Measurements from ENCODE around the gene ZBTB47.

Gene ZBTB47

GRCh38 chr3:42656680-42657610 lies 3.4 kb downstream of the ZBTB47 start:
- DNase-seq = no peak
- CTCF ChIA-PET = no interaction called here
- Mint-ChIP-seq H3K27ac (no peak overlapping the region), H3K9me3 (no peaks in the 10 kb centered on the region), H3K36me3 (no peaks in the 10 kb centered on the region), H3K4me1 (peaks cover 21% of the 10 kb centered on the region), H3K27me3 (peaks cover 31% of the 10 kb centered on the region), H3K4me3 (no peak overlapping the region)

DNA sequence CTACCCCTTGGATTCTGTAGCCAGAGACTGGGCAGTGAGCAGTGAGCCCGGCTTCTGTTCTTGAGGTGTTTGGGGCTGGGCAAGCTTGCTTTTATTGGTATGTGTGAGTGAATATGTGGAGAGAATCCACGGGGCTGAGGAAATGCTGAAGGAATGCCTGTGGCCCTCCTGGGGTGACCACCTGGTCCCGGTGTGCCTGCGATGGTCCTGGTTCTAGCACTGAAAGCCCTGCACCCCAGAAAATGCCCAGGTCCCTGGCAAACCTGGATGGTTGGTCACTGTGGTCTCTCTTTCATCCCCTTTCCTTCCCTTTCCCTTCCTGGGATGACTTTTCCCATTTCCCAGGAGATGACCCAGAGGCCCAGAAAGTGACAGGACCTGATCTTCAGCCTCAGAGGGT lies 4.2 kb downstream of the ZBTB47 start:
- Mint-ChIP-seq H3K27ac (no peak overlapping the region), H3K4me1 (peaks cover 13% of the 10 kb centered on the region), H3K4me3 (no peak overlapping the region), H3K9me3 (no peaks in the 10 kb centered on the region), H3K36me3 (no peaks in the 10 kb centered on the region), H3K27me3 (peaks cover 27% of the 10 kb centered on the region)
- no peak for DNase-seq
- CTCF ChIA-PET = no interaction called here

DNA sequence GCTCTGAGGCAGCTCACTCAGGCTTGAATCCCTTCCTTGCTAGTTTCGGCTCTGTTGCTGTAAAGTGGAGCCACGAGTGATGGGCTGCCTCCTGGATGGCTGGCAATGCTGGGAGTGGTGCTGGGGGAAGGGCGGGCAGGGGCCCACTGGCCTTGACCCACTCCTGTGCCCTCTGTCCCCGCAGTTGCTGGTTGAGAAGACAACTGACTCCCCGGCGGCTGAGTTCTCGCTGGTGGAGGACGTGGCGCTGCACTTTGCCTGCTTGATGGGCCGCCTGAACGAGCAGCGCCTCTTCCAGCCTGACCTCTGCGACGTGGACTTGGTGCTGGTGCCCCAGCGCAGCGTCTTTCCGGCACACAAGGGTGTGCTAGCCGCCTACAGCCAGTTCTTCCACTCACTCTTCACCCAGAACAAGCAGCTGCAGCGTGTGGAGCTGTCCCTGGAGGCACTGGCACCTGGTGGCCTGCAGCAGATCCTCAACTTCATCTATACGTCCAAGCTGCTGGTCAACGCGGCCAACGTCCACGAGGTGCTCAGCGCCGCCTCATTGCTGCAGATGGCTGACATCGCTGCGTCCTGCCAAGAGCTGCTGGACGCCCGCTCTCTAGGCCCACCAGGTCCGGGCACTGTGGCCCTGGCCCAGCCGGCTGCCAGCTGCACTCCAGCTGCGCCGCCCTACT lies 4.7 kb downstream of the ZBTB47 start:
- H3K4me3 Mint-ChIP-seq = no peak overlapping the region
- no peaks in the 10 kb centered on the region for H3K9me3 Mint-ChIP-seq
- peaks cover 21% of the 10 kb centered on the region for H3K27me3 Mint-ChIP-seq
- DNase-seq = no peak
- H3K4me1 Mint-ChIP-seq = peaks cover 8% of the 10 kb centered on the region
- H3K27ac Mint-ChIP-seq = no peak overlapping the region
- CTCF ChIA-PET = no interaction called here
- no peaks in the 10 kb centered on the region for H3K36me3 Mint-ChIP-seq

- CTCF ChIA-PET = no interaction called here
- H3K36me3 Mint-ChIP-seq = no peaks in the 10 kb centered on the region
Observed at GRCh38 chr3:42658771-42659390, 5.4 kb downstream of the ZBTB47 start.

DNA sequence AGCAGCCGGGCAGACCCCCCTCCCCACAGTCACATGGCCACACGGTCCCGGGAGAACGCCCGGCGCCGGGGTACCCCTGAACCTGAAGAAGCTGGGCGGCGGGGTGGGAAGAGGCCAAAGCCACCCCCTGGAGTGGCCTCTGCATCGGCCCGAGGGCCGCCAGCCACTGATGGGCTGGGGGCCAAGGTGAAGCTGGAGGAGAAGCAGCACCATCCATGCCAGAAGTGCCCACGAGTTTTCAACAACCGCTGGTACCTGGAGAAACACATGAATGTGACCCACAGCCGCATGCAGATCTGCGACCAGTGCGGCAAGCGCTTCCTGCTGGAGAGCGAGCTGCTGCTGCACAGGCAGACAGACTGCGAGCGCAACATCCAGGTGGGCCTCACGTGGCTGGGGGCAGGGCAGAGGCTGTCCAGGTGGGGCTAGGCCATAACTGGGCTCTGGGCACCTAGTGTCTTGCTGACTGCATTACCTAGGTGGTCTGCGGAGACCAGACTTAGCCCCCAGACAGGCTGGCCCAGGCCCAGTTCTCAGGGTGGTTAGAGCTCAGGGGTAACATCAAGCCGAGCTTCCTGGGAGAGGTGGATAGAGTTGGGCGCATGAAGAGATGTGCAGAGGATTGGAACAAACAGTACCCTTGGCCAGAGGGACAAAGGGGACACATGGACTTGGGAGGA lies 6.1 kb downstream of the ZBTB47 start:
- Mint-ChIP-seq H3K9me3 (no peaks in the 10 kb centered on the region), H3K27ac (no peak overlapping the region), H3K4me1 (no peaks in the 10 kb centered on the region), H3K36me3 (no peaks in the 10 kb centered on the region), H3K27me3 (peaks cover 12% of the 10 kb centered on the region), H3K4me3 (no peak overlapping the region)
- no peak for DNase-seq
- CTCF ChIA-PET = no interaction called here

More at GRCh38 chr3:42658771-42659390, 5.4 kb downstream of the ZBTB47 start:
- no peaks in the 10 kb centered on the region for H3K9me3 Mint-ChIP-seq
- no peak overlapping the region for H3K27ac Mint-ChIP-seq
- peaks cover 1% of the 10 kb centered on the region for H3K4me1 Mint-ChIP-seq
- H3K27me3 Mint-ChIP-seq = peaks cover 15% of the 10 kb centered on the region
- no peak overlapping the region for H3K4me3 Mint-ChIP-seq
- DNase-seq = no peak

DNA sequence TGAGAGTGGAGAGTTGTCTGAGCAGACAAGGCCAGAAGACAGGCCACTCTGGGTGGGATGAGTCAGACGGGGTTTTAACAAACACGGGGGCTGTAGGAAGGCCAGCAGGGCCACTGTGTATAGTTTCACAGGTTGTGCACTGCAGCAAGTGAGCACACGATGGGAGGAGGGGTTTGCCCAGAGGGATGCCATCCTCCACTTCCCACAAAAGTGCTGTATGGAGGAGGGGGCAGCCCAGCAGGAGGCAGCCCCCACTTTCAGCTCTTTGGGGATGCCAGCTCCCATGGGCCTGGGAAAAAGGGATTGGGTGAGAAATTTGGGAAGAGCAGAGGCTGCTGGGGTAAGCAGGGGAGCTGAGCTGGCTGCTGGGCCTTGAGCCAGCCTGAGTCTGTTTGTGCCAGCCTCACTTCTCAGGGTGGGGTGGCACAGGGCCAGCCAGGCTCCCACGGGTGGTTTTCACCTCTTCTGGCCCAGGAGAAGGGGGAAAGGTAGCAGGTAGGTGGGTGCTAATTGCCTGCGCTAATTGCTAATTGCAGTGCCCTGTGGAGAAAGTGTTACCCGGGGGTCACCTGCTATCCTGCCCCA lies 6.7 kb downstream of the ZBTB47 start:
- H3K36me3 Mint-ChIP-seq = no peaks in the 10 kb centered on the region
- no peak for DNase-seq
- no peaks in the 10 kb centered on the region for H3K9me3 Mint-ChIP-seq
- H3K4me1 Mint-ChIP-seq = no peaks in the 10 kb centered on the region
- peaks cover 7% of the 10 kb centered on the region for H3K27me3 Mint-ChIP-seq
- no peak overlapping the region for H3K4me3 Mint-ChIP-seq
- CTCF ChIA-PET = interaction anchor here (1.4 to 1.8 kb wide), 3 partner anchors 8 to 91 kb away, joined by 5 to 6 read pairs (median 5); no protein-coding TSS in a partner anchor
- H3K27ac Mint-ChIP-seq = no peak overlapping the region

GRCh38 chr3:42660898-42661297 lies 7.4 kb downstream of the ZBTB47 start:
- H3K27ac Mint-ChIP-seq = no peak overlapping the region
- no peaks in the 10 kb centered on the region for H3K9me3 Mint-ChIP-seq
- CTCF ChIA-PET = interaction anchor here (0.8 to 1.8 kb wide), 7 partner anchors 9 to 95 kb away, joined by 3 to 6 read pairs (median 5); no protein-coding TSS in a partner anchor
- no peak overlapping the region for H3K4me3 Mint-ChIP-seq
- H3K27me3 Mint-ChIP-seq = peaks cover under 1% of the 10 kb centered on the region
- H3K36me3 Mint-ChIP-seq = no peaks in the 10 kb centered on the region
- H3K4me1 Mint-ChIP-seq = no peaks in the 10 kb centered on the region
- DNase-seq = peak; percentile 46

- Mint-ChIP-seq H3K4me1 (no peaks in the 10 kb centered on the region), H3K36me3 (no peaks in the 10 kb centered on the region), H3K27me3 (peaks cover 4% of the 10 kb centered on the region), H3K9me3 (no peaks in the 10 kb centered on the region), H3K27ac (no peak overlapping the region), H3K4me3 (no peak overlapping the region)
- DNase-seq = no peak
- CTCF ChIA-PET = interaction anchor here (0.8 to 1.8 kb wide), 7 partner anchors 10 to 94 kb away, joined by 3 to 6 read pairs (median 5); no protein-coding TSS in a partner anchor
Observed at GRCh38 chr3:42661593-42662022, 8.1 kb downstream of the ZBTB47 start.

DNA sequence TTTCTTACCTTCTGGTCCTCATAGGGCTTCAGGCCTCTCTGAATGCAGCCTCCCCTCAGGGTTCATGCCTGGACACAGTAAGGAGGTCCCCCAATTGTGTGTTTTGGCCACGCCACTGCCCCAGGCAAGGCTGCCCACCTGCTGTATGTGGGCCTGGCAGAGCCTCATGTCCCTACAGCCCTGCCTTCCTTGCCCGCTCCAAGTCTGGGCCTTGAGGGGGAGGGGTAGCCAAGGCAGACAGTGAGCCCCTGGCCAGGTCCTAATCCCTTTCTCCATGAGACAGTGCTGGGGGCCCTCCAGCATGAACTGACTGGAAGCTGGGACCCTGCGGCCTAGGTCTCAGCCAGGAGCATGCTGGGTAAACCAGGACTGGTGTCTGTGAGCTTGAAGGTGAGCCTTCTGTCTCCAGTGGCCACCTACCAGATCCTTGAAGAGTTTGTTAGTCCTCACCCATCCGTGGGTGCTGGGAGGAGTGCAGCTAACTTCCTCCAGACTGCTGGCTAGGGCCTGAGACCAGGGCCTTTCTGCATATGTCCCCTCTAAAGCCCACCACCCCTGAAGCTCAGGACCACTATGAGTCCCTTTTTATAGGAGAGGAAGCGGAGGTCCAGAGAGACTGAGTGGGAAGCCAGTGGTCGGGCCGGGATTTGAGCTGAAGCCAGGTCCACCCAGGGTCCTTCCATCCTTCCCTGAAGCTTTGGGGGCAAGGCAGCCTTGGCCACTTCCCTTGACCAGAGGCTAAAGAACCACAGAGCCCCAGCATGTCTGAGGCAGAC lies 8.7 kb downstream of the ZBTB47 start:
- no peaks in the 10 kb centered on the region for H3K36me3 Mint-ChIP-seq
- H3K4me3 Mint-ChIP-seq = no peak overlapping the region
- no peak overlapping the region for H3K27ac Mint-ChIP-seq
- H3K4me1 Mint-ChIP-seq = no peaks in the 10 kb centered on the region
- no peak for DNase-seq
- peaks cover 7% of the 10 kb centered on the region for H3K27me3 Mint-ChIP-seq
- no peaks in the 10 kb centered on the region for H3K9me3 Mint-ChIP-seq
- CTCF ChIA-PET = interaction anchor here (1.1 to 1.8 kb wide), 3 partner anchors 13 to 89 kb away, joined by 3 to 5 read pairs (median 3); no protein-coding TSS in a partner anchor

- CTCF ChIA-PET = no interaction called here
- no peaks in the 10 kb centered on the region for H3K4me1 Mint-ChIP-seq
- H3K27ac Mint-ChIP-seq = no peak overlapping the region
- DNase-seq = no peak
- H3K9me3 Mint-ChIP-seq = no peaks in the 10 kb centered on the region
- peaks cover 12% of the 10 kb centered on the region for H3K27me3 Mint-ChIP-seq
- H3K36me3 Mint-ChIP-seq = no peaks in the 10 kb centered on the region
- H3K4me3 Mint-ChIP-seq = no peak overlapping the region
Observed at GRCh38 chr3:42662813-42663535, 9.5 kb downstream of the ZBTB47 start.

GRCh38 chr3:42663581-42664437 lies 10.3 kb downstream of the ZBTB47 start:
- H3K9me3 Mint-ChIP-seq = peaks cover under 1% of the 10 kb centered on the region
- H3K27me3 Mint-ChIP-seq = peaks cover 14% of the 10 kb centered on the region
- H3K27ac Mint-ChIP-seq = no peak overlapping the region
- H3K36me3 Mint-ChIP-seq = no peaks in the 10 kb centered on the region
- CTCF ChIA-PET = no interaction called here
- no peak overlapping the region for H3K4me3 Mint-ChIP-seq
- no peak for DNase-seq
- H3K4me1 Mint-ChIP-seq = no peaks in the 10 kb centered on the region

- H3K36me3 Mint-ChIP-seq = no peaks in the 10 kb centered on the region
- no peak overlapping the region for H3K27ac Mint-ChIP-seq
- H3K27me3 Mint-ChIP-seq = peaks cover 19% of the 10 kb centered on the region
- H3K9me3 Mint-ChIP-seq = peaks cover 2% of the 10 kb centered on the region
- CTCF ChIA-PET = no interaction called here
- DNase-seq = no peak
- H3K4me1 Mint-ChIP-seq = no peaks in the 10 kb centered on the region
- H3K4me3 Mint-ChIP-seq = no peak overlapping the region
Observed at GRCh38 chr3:42664438-42664803, 10.9 kb downstream of the ZBTB47 start.
